ENCODE measurements around the gene EHMT1.

The EHMT1 gene

DNA sequence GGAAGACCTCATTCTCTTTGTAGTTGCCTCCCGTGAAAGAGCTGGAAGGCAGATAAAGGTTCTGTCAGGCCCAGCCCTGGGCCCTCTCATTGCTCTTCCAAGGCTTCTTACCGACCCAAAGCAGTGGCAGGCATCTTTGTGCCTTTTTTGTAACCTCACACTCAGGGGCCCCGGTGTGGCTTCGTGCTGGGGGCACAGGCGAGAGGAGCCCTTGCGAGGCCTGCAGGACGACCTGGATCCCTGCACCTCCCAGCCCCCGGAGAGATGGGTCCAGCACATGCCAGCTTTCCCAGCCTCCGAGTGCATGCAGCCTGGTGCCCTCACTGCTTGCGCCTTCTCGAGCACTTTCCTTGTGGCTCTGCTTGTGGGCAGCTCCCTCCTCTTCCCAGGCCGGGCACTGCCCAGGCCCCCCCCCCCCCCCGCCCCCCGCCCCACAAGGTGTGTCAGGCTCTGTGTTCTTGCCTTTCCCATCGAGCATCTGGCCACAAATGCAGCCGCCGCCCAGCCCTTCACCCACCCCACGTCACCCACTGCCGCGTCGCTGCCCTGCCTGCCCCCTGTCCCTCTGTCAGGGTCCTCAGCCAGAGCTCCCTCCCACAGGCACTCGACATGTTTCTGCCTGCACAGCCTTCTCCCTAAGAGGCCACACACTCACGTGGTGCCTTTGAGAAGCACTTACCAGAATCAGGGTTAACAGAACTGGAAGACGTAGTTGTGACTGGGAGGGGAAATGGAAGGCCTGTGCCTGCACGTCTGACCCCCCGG lies 195.0 kb downstream of the EHMT1 start:
- DNase-seq, result no peak

DNA sequence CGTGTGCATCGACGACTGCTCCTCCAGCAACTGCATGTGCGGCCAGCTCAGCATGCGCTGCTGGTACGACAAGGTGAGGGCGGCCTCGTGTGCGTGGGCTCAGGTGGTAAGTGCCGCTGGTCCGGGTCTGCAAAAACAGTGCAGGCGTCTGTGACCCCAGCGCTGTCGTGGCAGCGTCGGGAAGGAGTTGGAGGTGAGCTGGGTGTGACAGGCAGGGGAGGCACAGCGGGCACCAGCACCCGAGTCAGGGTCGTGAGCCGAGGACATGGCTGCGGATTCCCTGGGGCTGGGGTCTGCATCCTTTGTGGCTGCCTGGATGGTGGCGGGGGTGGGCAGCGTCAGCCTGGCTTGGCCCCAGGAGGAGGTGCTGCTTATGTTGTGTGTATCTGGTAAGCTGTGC lies 195.6 kb downstream of the EHMT1 start:
- no peak for DNase-seq

DNA sequence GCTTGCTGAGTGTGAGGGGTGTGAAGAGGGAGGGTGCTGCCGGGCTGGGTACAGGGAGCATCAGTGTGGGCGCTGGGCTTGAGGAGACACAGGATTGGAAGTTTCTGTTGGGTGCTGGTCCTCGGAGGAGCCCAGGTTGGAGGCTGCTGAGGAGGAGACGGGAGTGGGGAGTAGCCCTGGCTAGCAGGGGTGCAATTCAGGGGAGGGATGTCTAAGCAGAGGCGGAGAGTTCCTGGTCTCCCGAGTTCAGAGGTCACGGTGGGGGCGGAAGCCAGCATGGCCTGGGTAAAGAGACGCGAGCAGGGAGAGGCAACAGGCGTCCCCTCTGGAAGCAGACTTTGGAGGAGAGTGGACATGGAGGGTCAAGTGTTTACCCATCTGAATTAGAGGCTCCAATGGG lies 196.0 kb downstream of the EHMT1 start:
- DNase-seq, result no peak

DNA sequence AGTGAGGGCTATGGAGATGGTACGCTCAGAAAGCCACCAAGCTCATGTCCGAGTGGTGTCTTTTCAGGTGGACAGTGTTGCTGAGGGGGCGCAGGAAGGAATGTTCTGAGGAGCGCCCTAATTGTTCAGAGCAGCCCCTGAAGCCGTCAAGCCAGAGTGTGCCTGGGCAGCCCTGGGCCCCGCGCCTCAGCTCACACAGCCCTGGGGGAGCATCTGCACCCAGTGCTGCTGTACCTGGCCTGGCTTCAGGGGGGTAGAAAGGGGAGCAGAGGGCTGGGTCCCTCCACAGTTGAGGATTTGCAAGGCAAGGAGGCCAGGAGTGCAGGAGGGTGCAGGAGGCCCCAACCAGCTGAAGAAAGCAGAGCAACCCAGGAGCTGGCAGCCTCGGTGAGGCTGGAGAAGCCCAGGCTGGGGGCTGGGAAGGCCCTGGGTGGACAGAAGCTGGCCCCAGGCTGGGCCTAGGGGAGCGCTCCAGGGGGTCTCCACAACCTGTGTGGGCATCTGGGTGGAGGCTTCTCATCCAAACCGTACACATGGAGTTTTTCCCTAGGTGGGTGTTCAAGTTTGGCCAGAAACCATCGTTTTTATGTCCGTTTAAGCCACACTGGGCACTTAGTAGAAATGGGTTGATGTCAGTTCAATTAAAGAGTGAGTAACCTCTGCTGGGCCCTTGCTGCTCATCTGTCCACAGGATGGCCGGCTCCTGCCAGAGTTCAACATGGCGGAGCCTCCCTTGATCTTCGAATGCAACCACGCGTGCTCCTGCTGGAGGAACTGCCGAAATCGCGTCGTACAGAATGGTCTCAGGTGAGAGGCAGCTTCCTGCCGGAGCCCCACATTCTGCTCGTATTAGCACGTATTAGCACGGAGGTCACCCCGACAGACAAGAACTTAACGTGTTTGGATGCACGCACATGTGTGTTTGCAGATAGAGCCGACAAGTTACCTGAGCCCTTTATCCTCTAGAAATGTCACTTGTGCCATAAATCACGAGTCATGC lies 196.8 kb downstream of the EHMT1 start:
- no peak for DNase-seq

DNA sequence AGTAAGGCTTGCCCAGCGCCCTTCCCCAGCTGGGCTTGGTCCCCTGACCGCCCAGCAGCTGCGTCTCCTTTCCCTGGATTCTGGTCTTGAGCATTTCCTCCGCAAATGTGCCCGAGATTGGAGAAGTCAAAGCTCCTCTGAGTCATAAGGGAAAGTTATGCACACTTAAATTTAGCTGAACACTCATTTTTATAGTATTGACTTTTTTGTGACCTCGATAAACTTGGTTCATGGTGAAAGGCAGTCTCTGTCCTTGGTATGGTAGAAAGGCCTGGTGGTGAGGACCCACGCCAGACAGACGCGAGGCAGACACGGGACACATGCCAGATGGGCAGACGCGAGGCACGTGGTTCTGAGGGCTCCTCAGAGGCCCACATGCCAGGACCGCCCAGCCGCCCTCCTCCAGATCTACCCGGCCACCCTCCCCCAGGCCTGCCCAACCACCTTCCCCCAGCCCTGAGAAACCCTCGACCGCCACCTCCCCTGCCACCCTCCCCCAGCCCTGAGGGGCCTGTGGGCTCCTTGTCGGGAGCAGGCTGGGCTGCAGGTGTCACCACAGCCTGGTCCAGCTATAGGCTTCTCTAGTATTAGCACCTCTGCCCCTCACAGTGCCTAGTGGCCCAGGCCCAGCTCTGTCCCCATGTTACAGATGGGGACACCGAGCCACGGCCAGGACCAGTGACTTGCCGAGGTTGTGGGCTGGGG lies 197.9 kb downstream of the EHMT1 start:
- no peak for DNase-seq

DNA sequence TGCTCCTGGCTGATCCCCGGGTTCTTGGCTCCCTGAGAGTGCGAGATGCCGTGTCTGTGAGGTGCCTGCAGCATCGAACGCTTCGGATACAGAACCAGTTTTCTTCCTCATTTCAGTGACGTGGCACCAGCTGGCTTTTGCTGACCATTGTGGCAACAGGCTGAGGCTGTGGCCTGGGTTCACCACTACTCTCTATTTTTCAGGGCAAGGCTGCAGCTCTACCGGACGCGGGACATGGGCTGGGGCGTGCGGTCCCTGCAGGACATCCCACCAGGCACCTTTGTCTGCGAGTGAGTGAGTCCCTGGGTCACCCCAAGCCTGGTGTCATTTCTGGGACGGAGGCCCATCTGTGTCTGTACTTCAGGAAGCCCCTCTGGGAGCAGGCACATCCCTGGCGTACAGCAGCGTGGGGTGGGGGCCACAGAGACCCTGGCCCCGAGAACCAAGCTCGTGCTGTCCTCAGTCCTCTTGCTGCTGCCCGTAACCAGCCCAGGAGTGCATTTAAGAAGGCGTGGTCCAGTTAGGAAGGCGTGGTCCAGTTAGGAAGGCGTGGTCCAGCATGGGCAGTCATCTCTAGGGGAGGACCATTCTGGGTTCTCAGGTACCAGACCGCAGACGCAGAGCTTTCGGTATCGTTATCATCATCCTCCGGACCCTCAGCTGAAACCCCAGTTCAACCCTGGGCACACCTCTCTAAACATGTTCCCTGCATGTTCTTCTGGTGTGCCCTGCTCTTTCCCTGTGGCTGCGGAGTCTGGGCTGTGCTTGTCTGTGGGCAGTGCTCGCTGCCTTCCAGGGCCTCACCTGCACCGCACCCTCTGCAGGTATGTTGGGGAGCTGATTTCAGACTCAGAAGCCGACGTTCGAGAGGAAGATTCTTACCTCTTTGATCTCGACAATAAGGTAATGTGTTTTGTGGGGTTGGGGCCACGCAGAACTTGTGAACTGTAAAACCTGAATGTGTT lies 198.7 kb downstream of the EHMT1 start:
- no peak for DNase-seq

DNA sequence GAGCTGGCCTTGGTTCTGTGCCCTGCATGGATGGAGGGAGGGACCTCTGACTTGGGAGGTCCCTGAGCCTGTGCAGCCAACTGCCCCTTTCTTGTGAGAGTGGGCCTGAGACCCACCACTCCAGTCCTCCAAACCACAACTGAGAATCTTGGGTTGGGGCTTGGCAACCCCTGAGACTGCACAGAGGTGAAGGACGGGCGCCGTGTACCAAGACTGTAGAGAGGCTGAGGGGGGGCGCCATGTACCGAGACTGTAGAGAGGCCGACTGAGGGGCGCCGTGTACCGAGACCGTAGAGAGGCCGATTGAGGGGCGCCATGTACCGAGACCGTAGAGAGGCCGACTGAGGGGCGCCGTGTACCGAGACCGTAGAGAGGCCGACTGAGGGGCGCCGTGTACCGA lies 199.5 kb downstream of the EHMT1 start:
- no peak for DNase-seq

DNA sequence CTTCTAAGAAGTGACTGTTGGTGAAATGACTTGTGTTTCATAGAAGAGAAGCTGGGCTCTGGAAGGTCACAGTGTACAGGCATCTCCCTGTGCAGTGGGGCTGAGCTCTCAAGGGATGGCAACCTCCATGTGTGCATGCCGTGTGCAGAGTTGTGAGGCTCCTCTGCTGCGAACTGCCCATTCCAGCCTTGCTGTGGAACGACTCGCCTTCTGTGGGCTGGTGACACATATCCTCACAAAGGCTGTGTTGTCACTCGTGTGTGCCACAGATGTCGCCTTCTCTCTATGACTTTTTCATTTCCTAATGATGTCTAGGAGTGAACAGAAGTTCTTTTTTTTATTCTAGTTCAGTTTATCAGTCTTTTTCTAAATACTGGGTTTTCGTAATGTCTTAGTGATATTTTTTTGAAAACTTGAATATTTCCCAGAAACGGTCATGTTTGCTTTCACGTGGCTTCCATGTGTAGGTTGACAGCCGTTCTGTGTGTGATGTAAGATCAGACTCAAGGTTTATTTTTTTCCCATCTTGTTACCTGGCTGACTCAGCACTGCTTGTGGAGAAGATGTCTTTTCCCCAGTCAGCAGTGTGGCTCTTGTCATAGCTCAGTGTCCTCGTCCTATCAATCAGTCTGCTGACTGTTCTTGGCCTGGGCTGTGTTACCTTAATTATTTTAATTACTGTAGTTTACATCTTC lies 201.5 kb downstream of the EHMT1 start:
- DNase-seq, result no peak

DNA sequence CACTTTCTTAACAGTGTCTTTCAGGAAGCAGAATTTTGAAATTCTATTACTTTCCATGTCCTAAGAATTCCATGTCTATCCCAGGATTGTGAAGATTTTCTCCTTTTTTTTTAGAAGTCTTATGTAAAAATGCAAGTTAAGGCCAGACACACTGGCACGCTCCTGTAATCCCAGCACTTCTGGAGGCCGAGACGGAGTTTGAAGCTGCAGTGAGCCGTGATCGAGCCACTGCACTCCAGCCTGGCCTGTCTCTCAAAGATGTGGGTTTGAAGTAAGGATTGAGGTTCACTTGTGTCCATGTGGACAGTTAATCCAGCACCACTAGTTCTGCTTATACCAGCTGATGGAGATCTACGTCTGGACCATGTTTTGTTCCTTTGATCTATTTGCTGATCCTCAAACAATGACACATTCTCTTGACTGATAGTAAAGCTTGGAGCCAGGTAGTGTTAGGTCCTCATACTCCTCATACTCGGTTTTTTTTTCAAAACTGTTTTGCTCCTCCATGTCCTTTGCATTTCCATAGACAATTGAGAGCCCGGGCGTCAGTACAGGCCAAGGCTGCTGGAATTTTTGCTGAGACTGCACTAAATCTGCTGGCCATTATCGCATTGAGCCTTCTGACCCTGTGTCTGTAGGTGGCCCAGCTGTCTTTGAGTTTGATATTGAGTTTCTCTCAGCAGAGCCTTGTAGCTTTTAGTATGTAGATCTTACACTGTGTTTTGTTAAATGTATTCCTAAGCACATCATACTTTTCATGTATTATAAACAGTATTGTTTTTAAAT lies 205.4 kb downstream of the EHMT1 start:
- DNase-seq, result no peak

DNA sequence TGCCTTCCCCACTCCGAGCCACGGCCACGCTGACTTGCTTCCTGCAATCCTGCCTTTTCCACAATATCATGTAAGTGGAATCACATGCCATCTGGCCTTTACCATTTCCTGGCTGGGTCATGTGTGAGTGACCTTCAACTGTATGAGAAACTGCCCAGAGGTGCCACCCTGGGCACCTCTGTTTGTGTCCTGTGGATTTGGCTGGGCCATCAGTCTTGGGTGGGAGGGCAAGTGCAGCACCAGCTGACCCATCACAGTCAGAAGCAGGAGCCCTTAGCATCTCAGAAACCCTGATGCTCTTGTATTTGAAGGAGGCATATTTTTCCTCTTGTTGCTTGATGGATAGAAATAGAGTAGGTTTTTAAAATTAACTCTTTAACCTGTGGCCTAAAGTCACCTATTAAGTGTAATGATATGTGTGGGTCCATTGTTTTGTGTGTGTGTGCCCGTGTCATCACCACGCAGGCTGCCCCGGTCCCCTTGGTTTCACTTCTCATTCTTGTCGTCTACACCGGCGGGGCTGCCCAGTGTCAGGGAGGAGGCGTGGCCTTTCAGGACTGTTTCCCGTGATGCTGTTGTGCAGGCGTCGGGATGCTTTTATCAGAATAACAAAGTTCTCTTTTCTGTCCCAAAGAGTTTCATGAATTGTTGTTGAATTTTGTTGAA lies 206.7 kb downstream of the EHMT1 start:
- no peak for DNase-seq

DNA sequence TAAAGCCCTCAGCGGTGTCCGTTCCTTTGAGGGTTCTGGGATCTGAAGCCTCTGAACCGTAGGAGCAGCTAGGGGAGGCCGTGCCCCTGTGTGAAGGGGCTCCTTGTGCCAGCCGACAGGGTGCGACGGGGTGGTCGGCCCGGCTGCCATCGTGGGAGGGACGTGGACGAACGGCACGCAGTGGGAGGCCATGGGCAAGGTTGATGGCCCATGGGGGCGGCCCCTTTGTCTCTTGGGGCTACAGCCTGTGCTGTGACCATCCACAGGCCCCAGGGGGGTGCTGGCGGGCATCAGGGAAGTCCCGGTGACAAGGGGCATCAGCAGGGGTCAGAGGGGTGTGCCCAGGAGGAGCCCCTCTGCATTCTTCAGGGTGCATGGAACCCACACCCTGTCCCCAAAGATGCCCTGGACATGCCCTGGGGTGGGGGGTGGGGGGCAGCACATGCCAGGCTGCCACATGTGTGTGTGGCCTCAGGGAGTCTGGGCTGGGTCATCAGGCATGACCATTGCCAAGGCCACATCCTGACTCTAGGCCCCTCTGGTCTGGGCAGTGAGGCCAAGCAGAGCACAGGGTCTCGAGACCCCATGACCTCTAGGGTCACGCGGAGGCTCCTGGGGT lies 209.2 kb downstream of the EHMT1 start:
- no peak for DNase-seq

DNA sequence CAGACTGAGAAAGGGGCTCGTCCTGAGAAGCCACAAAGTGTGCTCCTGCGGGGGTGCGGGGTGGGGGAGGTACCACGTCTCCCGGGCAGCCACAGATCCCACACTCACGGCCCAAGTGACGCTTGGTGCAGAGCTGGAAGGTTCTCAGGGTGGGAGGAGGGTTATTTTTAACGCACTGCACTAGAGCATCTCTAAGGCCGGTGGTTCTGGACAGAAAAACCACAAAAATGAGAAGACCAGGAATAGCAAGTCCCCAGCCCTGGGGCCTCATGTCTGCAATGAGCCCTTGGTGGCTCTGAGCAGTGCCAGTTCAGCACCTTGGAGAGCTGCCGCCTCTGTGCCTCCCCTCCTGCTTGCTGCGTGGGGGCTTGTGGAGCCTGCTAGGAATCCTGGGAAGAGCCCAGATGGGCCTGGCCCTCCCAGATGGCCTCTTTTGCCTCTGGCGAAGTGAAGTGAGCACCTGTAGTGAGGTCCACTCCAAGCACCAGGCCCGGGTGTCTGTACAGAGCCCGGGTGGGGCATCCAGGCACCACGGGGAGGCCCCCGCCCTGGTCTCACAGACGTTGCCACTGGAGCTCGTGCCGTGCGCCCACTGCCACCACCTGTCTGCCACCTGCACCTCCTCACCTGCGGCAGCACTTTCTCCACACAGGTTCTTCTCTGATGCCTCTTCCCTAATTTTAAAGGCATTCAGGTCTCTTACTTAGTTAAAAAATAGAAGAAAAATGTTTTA lies 209.9 kb downstream of the EHMT1 start:
- no peak for DNase-seq

DNA sequence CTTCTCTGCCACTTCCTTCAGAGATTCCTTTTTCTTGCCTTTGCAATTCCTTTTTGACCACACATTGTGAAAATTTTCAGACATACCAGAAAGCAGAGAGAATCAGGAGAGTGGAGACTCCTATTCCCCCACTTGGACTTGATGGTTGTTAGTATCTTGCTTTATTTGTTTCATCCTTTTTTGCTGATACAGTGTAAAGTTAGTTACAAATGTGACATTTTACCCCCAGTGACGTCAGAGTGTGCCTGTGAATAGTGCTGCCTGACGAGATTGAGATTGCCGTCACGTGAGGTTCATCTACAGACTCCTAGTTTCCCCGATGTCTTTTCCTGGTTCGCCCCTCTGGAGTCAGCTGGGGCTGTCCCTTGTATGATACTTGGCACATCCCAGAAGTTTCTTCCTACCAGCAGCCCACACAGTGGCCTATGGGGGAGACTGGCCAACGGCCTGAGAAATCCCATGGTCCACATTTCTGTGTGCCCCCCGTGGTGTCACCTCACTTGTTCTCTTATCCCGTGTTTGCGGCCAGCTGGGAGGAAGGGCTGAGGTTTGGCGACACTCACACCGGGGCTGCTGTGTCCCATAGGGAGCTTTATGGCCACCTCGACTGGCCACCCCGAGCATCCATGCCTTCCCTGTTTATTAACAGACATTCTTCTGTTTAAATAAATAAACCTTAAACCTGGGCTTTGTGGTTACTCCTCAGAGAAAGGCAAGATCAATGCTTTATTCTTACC lies 210.6 kb downstream of the EHMT1 start:
- DNase-seq, result no peak

DNA sequence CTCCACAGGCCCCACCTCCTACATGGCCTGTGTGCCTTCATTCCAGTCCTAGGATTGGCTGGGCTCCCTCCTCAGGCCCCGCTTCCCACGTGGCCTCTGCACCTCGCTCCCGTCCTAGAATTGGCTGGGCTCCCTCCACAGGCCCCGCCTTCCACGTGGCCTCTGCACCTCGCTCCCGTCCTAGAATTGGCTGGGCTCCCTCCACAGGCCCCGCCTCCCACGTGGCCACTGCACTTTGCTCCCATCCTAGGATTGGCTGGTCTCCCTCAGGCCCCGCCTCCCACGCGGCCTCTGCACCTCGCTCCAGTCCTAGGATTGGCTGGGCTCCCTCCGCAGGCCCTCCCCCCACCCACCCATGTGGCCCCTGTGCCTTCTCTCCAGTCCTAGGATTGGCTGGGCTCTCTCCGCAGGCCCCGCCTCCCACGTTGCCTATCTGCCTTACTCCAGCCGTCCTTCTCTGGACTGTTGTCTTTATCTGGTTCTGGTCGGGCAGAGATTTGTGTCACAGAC lies 213.4 kb downstream of the EHMT1 start:
- no peak for DNase-seq

DNA sequence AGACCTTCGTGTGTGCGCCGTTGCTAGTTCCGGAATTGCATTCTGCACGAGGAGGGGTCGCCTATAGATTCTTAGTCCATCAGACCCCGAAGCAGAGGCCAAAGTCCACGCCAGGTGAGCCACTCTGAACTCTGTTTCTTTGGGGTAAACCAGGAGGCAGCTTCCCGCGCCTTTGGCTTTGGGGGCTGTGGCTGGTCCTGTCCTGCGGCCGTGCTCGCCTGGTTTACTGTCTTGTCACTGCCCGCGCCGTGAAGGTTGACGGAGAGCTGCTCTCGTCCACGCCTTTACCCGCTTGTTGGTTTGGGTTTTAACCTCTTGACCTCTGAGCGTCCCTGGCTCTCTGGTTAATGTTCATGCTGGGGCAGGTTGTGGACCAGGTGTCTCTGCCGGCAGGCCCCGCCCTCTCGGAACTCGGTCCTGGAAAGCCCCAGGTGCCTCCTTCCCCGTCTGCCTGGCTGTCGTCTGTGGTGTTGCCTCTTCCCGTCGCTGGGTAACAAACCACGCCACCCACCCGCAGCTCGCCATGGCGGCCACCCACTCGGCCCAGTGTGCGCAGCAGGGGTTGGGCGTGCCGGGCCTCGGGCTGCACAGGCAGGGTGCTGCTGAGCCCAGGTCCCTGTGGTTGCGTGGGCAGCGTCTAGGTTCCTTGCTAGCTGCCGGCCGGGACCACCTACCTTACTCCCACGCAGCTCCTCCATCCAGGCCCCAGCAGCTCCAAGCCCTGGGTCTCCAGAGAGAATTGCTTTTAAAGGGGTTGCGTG lies 214.2 kb downstream of the EHMT1 start:
- no peak for DNase-seq

DNA sequence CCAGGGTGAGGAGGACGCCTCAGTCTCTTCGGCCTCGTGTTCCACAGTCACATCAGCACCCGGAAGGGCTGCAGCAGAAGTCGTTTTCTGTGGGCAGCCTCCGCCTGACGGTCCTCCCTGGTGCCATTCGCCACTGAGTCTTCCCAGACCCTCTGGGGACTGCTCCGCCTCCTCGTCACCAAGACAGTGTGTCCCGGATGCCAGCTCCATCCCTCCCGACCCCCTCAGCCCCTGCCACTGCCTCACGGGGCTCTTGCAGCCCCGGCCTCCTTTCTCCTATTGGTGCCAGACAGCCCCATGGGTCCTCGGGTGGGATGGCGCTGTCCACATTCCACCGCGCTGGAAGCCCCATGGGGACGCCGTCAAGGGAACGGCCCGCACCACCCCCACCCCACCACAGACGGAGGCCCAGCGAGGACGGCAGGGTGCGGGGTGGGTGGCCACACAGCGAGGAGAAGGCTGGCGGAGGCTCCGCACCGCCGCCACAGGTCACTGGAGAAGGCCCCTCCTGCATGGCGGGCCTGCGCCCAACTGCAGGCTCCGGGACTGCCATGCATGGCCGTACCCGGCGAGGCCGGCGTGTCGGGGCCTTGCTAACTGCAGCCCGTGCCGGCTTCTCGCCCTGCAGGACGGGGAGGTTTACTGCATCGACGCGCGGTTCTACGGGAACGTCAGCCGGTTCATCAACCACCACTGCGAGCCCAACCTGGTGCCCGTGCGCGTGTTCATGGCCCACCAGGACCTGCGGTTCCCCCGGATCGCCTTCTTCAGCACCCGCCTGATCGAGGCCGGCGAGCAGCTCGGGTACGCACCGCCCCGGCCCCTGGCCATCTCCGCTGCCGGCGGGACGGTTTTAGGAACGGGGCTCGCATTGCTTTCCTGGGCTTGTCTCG lies 215.2 kb downstream of the EHMT1 start:
- no peak for DNase-seq

Measured in activated CD4-positive, CD25-positive, alpha-beta regulatory T cell treated with anti-CD3 and anti-CD28 coated beads, Interleukin-2, amount 50 U/mL, for 72 hours (primary cell).